ENCODE results near the gene BBX.
A peak's percentile ranks its signal among the peaks of the same experiment; 100 is the strongest.

BBX gene

GRCh38 chr3:107661447-107662123, 138.8 kb downstream of the BBX start:
- DNase-seq, result no peak

DNA sequence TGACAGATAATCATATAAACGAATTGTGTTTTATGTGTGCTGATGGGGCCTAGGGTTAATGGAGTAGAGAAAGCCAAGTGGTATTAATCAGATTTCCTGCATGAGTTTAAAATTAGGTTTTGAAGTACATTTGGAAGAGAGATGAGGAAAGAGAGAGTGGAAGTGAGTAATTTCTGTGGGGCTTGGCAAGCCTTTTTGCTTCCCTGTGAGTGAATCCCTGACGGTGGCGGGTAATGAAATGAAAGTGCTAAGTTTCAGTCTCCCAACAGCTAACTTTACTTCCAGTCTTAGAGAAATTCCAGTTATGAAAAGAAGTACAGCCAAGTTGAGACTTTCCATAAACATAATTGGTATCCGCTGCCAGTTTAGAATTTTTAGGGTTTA, 139.4 kb downstream of the BBX start:
- no peak for DNase-seq

DNA sequence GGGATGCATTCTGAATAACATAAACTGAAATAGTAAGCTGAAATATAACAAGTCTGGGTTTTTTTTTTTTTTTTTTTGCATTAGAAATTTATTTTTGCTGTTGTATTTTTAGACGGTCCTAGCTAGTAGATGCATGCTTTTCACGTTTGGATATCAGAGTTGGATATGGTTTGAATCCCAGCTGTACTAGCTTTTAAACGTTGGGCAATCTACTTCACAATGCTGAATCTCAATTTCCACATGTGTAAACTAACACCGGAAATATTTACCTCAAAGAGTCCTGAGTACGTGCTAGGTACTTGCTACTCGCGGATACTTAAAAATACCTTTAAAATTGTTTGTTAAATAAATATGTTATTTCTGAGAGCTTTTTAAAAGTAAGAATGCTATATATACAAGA, 139.8 kb downstream of the BBX start:
- DNase-seq, result no peak

- no peak for DNase-seq
Measured at GRCh38 chr3:107663266-107663665, 140.5 kb downstream of the BBX start.

DNA sequence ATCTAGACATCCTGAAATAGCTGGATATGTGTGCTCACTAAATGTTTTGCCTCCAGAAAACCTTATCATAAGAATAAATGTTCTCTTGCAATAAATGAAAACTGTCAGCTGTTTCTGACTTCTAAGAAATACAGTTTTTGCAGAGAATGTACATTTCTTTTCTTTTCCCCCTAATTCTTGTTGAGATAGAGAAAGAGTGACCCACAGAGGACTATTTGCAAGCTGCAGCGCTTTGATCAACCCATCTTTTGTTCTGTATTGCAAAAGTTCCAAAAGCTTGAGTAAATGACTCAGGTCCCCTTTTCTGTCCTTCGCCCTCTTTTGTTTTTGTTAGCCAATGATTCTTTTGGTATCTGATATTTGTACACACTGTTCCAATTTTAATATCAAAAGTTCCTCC, 141.9 kb downstream of the BBX start:
- DNase-seq, result no peak

DNA sequence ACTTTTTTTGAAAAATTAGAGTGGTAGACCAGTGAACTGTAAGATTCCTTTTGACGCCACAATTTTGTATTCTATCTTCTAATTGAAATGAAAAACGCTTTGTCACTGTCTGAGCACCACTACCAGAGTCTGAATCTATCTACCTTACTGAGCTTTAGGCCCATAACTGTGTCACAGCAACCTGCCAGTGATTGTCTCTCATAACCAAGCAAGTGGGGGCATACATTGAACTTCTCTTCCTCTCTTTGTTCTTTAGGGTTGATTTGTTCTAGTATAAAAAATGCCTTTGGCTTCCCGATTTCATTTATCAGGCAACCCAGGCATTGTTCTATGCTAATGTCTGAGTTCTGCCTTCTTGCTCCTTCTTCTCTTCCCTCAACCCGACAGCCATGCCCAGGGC, 142.6 kb downstream of the BBX start:
- no peak for DNase-seq

DNA sequence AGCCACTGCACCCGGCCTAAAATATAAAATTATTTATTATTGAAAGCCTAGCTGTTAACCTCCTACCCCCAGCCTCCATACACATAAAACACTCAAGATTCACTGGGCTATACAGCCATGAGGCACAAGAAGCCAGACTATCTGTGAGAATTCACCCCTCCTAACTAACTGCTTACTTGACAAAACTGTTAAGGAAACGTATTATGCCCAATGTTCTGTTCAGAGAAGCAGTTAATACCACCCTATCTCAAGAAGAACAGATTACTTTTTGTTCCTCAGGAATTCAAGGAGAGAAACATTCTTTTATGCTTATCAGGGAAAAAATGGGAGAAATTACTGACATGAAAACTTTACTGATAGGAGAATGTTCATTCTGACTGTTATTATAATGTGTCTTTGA, 144.1 kb downstream of the BBX start:
- DNase-seq, result no peak

DNA sequence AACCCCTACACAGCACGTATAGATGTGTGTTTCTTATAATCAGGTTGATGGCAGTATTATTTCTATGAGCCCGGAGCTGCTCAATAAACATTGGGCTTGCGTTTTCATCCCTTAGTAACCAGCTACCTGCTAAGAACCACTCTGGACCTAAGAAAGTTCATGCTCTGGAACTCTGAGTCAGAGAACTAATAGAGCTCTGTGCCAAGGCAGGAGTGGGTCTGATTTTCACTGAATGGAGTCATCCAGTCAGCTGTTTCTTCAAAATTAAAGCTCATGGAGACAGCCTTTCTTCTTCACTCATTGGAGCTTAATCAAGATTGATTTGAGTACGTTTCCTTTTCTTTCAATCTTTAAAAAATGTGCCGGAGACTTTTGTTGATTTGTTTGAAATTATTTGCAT, 145.7 kb downstream of the BBX start:
- DNase-seq, result no peak

- no peak for DNase-seq
Measured at GRCh38 chr3:107668963-107669362, 146.2 kb downstream of the BBX start.

- DNase-seq, result no peak
Measured at GRCh38 chr3:107669669-107670068, 146.9 kb downstream of the BBX start.

- no peak for DNase-seq
Measured at GRCh38 chr3:107670986-107671385, 148.2 kb downstream of the BBX start.

DNA sequence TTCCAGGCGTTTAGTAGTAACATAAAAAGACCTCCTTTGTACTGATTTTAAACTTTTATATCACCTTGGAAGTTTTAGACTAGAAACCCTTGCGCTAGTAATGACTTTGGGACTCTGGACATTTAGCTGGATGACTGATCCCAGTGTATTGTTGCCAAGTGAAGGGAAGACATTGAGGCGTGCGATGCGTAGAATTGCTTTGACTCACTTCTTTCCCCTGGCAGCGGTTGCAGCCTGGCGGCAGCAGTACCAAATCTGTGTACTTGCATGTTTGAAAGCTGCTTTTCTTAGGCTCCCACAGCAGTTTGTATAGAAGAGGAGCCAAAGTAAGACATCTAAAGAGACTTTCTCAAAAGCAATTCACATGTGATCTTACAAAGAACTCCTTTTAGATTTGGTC, 151.6 kb downstream of the BBX start:
- no peak for DNase-seq

DNA sequence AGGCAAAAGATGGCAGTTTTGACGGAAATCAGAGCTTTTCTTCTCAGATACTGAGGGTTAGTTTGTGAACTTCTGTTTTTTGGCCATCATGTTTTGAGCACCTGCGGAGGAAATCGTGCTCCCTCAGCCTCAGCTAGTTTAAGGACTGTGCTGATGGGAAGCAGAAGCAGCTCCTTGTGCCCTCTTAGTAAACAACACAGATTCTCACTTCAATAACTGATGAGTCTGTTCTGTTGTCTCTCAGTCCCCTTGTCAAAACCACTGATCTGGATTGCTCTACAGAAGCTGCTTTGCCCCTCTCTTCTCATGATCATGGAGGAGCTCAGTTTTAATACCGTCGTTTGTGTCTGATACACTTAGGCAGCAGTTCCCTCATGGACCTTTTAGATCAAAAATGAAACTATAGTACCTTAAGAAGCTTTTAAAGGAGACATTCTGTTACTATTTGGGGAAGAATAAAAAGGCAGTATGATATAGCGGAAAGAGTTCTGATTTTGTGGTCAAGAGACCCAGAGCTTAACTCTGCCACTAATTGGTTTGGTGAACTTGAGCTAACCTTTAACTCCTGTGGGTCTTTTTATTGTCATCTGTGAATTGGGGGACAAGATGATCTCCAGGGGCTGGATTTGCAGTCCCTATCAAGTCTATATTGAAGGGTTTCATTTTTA, 152.6 kb downstream of the BBX start:
- DNase-seq, result no peak

GRCh38 chr3:107676469-107677309, 153.9 kb downstream of the BBX start:
- peak; percentile 8 for DNase-seq

GRCh38 chr3:107679921-107680320, 157.2 kb downstream of the BBX start:
- no peak for DNase-seq

- no peak for DNase-seq
Measured at GRCh38 chr3:107680698-107681097, 157.9 kb downstream of the BBX start.

- no peak for DNase-seq
Measured at GRCh38 chr3:107681396-107681795, 158.6 kb downstream of the BBX start.

DNA sequence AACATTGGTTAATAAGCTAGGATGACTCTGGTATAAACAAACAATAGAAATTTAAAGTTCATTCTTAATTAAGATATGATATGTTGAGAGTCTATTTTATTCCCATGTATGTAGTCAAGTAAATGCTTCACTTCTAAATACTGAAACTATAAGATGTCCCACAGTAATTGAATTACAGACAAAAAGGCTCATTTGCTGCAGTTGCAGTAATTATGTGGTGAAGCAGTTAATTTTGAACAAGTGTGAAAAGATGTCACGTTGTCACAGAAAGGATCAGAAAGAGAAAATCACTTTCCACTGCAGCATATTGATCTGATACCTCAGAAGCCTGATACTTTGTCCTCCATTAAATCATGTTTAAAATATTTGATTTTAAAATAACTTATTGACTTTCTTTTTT, 159.8 kb downstream of the BBX start:
- DNase-seq, result no peak

DNA sequence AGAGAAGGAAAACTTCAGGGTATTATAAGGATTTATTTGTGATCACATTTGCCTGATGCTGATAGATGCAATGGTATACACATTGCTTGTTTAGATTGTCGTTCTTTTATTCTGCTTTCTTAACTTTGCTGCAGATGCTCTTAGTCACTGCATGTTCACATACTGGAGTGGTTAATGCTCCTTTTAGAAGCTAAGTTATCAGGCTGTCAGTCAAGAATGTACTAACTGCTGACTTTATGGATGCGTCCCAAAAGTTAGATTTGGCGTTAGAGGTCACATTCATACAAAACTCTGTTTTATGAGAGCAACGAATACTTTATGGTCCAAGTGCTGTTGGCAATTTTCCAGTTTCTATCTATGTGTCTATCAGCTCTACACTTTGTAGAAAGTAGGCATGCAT, 160.7 kb downstream of the BBX start:
- no peak for DNase-seq

- no peak for DNase-seq
Measured at GRCh38 chr3:107684431-107684925, 161.7 kb downstream of the BBX start.

DNA sequence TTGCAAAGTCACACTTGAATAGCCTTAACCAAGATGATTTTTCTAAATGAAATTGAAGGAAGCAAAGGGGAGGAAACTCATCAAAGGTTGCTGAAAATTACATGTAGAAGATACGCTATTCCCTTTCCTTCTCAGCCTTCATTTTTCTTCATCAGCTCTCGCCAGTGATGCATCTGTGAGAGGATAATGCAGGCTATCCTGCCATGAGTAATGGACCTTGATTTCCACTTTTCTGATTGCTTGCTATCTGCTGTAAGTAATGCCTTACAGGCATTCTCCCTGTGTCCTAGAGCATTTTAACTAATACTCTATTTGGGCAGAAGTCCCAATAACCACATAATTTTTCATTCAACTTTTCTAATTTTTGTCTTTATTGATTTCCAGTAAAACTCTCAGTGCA, 162.6 kb downstream of the BBX start:
- no peak for DNase-seq

DNA sequence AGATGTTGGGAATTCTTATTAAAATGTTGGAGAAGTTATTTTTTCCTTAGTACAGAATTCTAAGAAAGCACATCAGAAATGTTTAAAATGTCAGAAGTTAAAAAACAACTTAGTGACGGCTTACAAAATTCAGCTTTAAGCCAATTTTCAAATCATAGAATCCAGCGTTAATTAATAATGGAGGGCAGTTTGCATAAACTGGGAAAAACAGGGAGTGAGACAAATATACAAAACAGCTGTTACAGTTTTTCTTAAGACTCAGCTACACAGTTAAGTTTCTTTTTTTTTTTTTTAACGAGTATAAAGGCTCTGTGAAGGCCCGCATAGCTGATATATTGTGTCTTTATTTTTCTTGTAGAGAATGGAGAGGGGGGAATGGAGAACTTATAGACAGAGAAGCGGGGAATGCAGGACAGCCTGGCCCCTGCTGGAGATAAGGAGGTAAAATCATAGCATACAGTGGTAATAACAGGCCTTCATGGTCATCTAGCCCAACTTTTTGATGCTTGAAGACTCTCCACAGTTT, 164.4 kb downstream of the BBX start:
- no peak for DNase-seq

GRCh38 chr3:107689355-107689754, 166.6 kb downstream of the BBX start:
- DNase-seq, result no peak

Data from NCI-H345 (cell line).